ENCODE measurements around the gene PADI3.

PADI3 gene

GRCh38 chr1:17276568-17276967 lies 27.7 kb downstream of the PADI3 start:
- DNase-seq = no peak

GRCh38 chr1:17277511-17278159 lies 28.7 kb downstream of the PADI3 start:
- DNase-seq = no peak

- no peak for DNase-seq
Observed at GRCh38 chr1:17278996-17279830, 30.3 kb downstream of the PADI3 start.

DNA sequence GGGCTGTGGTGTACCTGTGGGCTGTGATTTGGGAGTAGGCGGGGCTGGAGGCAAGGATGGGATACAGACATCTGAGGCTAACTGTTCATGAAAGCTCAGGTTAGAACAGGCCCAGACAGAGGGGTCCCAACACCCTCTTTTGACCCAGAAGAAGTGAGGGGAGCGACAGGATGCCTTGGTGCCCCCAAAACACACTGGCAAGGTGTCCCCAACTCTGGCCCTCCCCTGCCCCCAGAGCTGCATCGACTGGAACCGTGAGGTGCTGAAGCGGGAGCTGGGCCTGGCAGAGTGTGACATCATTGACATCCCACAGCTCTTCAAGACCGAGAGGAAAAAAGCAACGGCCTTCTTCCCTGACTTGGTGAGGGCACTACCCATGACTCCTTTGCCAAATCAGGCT lies 31.5 kb downstream of the PADI3 start:
- DNase-seq = no peak

- no peak for DNase-seq
Observed at GRCh38 chr1:17280894-17281293, 32.0 kb downstream of the PADI3 start.

- DNase-seq = no peak
Observed at GRCh38 chr1:17281775-17282181, 32.9 kb downstream of the PADI3 start.

DNA sequence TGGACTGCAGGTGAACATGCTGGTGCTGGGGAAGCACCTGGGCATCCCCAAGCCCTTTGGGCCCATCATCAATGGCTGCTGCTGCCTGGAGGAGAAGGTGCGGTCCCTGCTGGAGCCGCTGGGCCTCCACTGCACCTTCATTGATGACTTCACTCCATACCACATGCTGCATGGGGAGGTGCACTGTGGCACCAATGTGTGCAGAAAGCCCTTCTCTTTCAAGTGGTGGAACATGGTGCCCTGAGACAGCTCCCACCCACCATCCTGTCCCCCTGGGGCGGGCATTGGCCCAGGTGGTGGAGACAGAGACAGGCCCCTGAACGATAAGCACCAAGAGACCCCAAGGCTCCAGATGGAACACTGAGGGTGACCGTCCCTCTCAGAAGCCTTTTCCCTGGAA lies 33.9 kb downstream of the PADI3 start:
- no peak for DNase-seq

GRCh38 chr1:17286646-17287045 lies 37.7 kb downstream of the PADI3 start:
- DNase-seq = no peak

GRCh38 chr1:17287130-17287776 lies 38.4 kb downstream of the PADI3 start:
- DNase-seq = no peak

DNA sequence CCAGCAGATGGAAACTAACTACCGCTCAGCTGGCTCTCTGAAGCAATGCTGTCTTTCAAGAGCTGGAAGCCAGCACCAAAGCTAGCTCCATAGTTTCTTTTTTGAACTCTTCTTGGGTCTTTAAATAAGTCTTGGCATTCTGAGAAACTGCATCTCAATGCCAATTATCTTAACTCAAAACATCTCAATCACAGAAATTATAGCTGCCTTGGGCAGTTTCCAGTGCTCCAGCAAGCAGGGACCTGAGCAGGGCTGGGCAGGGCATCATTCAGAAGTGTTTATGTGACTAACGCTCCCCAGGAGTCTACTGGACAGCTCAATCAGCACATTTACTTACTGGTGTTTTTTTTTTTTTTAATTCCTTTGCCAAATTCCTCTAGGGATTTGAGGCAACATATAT lies 40.8 kb downstream of the PADI3 start:
- no peak for DNase-seq

GRCh38 chr1:17290553-17290952 lies 41.7 kb downstream of the PADI3 start:
- no peak for DNase-seq

DNA sequence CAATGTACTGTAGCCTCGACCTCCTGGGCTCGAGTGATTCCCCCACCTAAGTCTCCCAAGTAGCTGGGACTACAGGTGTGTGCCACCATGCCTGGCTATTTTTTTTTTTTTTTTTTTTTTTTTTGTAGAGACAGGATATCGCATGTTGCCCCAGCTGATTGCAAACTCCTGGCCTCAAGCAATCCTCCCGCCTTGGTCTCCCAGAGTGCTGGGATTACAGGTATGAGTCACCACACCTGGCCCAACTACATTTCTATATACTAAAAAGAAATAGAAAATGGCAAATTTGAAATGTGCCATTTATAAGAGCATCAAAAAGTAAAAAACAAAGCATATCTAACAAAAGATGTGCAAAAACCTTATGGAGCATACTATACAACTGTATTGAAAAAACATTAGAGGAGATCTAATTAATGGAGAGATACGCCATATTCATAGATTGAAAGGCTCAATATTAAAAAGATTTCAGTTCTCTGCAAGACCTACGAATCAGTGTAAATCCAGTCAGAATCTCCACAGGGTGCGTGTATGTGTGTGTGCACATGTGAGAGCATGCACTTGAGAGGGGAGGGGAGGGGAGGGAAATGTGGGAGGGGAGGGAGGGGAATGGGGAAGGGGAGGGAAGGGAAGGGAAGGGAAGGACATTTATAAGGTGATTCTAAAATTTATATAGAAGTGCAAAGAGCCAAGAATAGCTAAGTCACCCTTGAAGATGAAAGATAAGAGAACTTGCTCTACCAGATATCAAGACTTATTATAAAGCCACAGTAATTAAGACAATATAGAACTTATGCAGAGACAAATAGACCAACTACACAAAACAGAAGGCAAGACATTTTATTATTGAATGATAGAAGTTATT lies 43.6 kb downstream of the PADI3 start:
- no peak for DNase-seq

- no peak for DNase-seq
Observed at GRCh38 chr1:17293681-17294425, 45.0 kb downstream of the PADI3 start.

DNA sequence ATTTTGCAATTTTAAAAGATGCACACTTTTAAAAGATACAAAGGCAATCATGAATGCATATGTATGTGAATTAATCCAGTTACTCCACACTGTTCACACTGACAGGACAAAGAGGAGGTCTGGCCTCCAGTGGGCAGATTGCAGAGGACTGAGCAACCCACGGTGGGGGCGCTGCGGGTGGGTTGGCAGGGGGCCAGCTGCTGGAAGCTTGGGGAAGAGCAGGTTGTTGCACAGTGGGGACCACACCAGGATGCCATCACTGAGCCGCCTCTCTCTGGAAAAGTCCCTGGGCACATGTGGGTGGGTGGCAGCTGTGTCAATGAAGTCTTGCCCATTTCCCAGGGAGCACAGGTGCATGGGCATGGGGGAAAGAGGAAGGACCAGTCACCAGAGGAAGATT lies 46.4 kb downstream of the PADI3 start:
- no peak for DNase-seq

GRCh38 chr1:17296086-17296485 lies 47.2 kb downstream of the PADI3 start:
- no peak for DNase-seq

DNA sequence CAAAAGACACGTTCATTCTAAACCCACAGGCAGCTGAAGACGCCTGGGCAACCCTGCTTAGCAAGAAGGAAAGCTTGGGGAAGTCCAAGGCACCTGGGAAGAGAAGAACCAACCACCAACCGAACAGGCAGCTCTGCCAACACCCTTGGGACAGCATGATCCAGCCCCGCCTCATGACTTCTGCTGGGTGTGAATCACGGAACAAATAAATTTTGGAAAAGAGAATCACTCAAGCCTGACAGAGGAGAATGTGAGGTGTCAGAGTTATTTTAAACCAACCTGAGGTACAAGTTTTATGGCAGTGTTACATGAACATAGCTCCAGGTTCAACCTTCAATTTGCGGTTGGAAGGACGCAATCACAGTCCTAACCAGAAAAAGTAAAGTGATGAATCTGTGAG lies 49.1 kb downstream of the PADI3 start:
- DNase-seq = no peak

GRCh38 chr1:17301767-17302166 lies 52.9 kb downstream of the PADI3 start:
- DNase-seq = no peak

DNA sequence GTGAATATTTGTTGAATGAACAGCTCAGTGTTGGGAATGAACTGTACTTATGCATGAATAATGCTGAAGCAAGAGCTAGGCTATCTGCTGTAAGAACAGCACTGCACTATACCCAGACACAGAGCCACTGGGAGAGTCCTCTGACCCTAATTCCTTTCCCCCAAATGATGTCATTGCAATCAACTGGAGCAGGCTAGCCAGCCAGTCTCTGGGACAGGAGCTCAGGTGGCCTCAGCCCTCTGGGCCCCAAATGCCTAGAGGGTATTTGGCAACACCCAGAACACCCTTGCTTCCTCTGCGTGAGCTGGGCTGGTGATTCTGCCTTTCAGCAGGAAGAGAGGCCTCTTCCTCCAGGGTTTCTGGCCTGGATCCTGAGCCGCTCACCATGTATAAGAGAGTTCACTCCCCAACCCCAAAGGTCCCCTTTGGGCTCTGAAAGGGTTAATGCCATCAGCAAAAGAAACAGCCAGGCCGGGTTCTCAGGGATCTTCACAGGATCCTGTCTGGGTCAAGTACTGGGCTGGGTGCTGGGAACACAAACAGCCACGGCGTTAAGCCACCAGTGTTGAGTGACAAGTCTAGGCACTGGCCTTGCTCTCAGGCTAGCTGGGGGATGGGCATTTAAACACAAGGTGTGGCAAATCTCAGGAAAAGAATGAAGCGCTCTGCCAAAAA lies 55.4 kb downstream of the PADI3 start:
- no peak for DNase-seq

- DNase-seq = no peak
Observed at GRCh38 chr1:17304826-17305175, 55.9 kb downstream of the PADI3 start.

DNA sequence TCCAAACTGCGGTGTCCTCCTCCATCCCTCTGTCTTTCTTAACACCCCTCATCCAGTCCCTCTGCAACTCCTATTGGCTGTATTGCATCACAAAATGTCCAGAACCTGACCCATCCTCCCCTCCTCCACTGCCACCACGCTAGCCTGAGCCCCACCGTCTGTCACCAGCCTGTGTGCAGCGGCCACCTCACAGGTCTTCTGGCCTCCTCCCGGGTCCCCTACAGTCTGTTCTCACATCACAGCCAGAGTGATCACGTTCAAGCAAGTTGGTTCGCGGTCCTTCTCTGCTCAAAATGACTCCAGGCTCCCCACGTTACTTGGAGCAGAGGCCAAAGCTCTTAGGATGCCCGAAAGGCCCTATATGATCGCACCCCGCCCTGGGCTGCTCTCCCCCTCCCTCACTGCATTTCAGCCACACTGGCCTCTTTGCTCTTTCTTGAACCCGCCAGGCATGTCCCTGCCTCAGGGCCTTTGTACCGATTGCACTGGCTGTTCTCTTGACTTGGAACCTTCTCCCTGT lies 56.7 kb downstream of the PADI3 start:
- DNase-seq = no peak

DNA sequence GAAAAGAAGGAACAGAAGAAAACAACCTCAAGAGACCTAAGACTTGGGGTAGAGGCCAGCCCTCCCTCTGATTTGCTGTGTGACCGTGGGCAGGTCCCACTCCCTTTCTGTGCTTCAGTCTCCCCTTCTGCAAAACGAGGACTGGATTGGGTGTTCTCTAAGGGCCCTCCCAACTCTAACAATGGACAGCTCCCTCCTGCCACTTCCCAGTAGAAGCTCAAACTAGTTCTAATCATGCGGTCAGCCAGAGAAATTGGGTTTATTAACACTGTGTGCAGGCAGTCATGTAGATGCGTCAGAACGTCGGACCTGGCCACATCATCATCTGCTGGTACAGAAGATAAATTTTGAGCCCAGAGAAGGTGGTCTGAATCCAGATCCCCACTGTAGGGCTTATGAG lies 57.5 kb downstream of the PADI3 start:
- no peak for DNase-seq

DNA sequence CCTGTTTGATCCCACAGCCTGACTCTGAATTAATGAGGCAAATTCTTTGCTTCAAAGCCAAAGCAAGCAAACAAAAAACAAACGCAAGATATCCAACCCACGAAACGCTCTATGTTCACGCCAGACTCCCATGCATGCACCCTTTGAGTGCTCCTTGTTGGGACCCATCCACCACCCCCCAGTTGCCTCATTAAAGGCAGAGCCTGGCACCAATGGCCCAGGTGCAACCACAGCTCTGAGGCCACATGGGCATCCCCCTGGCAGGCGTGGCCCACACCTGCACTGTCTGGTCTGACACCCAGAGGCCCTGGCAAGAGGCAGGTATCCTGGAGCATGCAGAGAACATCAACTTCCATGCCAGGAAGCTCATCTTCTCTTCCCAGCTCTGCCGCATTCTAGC lies 58.0 kb downstream of the PADI3 start:
- DNase-seq = no peak
